GM19438 (cell line): Measurements from ENCODE around the gene ZNF470.

Experiments used
- ATAC-seq: cut with Tn5 transposase; IDR thresholded peaks from one replicate; pipeline ENCODE4 v1.9.1; 2021; ENCODE audit warnings: low read depth; ENCODE audit not compliant: unreplicated experiment

ZNF470 gene

DNA sequence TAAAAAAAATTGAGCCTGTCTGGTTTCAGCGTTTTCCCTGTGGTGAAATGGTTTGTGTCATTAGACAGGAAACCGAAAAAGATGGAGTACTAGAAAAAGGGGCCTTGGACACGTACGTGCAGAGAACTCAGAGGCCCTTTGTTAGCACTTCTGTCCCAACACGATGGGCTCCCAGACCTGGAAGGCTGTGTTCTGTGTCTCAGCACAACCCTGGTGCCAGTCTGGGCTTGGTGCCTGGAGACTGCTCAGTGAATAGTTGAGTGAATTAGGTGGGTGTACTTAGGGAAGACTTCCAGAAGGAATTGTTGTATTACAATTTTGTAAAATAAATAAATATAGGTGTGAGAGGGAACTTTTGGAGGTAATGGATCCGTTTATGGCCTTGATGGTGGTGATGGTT is 36.6 kb downstream of the ZNF470 start:
- ATAC-seq, result no peak

DNA sequence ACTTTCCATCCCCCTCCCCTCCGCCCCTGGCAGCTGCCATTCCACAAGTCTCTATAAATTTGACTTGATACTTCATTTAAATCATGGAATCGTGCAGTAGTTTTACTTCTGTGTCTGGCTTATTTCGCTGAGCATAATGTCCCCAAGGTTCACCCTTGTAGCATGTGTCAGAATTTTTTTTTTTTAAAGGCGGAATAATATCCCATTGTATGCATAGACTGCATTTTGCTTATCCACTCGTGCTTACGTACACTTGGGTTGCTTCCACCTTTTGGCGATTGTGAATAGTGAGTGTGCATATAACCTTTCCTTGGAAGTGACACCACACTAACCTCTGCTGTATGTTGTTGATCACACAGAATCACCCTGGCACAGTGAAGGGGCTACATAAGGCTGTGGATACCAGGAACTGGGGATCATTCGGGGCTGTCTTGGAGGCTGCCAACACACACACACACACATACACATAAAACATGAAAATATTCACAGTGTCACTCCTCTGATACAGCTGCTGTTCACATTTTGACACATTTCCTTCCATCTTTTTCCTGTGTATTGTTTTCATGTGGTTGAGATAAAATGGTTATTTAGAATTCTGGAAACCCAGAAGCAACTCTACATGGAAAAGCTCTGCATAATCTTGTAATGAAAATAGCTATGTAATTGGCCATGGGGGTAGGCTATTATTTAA is 41.2 kb downstream of the ZNF470 start:
- ATAC-seq, result no peak

DNA sequence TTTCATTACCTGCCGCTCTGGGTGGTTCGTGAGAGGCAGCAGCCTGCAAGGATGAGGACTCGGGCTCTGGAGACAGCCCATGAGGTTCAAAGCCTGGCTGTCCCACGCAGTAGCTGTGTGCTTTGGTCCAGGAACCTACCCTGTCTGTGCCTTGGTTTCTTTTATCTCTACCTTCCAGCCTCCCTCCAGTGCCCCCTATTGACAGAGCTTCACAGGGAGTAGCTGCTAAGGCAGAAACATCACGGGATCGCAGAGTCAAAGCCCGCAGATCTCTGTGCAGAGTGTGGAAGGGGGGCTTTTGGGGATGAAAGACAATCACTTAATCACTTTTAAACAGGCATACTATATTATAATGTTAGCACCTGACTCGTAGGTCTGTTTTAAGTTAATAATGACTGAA is 44.0 kb downstream of the ZNF470 start:
- ATAC-seq, result no peak

DNA sequence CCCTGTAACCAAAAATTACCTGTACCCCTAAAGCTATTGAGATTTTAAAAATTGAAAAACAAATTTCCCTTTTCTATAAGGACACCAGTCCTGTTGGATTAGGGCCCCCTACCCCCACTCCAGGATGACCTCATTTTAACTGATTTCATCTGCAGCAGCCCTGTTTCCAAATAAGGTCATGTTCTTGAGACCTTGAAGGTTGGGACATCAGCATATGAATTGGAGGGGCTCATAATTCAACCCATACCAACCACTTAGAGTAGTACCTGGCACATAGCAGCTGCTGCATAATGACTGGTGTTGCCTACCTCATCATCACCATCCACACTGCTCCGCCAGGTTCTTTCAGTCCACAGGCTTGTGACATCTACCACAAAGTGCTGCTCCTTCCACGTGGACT is 45.5 kb downstream of the ZNF470 start:
- ATAC-seq, result no peak

DNA sequence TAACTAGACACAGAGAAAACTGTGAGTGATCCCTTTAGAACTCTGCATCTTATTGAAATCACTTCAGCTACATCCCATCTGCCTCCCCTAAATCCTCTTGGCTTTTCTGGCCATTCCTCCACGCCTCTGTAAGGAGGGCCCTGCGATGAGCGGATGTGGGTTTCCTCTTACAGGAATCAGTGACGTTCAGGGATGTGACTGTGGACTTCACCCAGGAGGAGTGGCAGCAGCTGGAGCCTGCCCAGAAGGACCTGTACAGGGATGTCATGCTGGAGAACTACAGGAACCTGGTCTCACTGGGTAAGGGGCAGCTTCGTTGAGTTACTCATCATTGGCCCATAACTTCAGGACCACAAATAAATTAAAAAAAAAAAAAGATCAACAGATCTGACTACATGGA is 46.4 kb downstream of the ZNF470 start:
- no peak for ATAC-seq

DNA sequence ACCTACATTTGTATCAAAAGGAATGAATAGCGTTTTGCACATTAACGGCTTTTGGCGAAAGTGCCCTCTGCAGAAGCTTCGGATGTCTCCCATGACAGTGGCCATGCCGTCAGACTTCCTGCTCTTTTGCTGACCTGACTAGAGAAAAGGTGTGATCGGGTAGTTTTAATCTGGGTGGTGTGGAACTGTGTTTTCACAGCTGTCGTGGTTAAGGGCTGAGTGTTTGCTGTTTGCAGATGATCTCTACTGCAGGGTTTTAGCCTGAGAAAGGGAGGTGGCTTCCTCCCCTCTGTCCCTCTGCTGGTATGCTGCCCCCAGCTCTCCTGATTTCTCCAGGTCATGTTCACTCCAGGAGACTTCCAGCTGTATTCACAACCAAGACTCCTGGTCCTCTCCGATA is 50.3 kb downstream of the ZNF470 start:
- ATAC-seq, result no peak

DNA sequence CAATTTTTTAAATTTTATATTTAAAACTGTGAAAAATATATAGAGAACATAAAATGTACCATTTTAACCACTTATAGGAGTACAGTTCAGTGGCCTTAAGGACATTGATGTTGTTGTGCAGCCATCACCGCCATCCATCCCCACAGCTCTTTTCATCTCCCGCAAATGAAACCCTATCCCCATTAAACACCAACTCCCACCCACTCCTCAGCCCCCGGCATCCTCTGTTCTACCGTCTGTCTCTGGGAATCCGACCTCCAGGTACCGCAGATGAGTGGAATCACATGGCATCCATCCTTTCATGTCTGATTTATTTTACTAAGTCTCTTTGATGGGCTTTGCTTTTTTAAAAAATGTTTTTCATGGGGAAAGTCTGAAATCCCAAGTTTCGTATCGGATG is 51.9 kb downstream of the ZNF470 start:
- no peak for ATAC-seq

DNA sequence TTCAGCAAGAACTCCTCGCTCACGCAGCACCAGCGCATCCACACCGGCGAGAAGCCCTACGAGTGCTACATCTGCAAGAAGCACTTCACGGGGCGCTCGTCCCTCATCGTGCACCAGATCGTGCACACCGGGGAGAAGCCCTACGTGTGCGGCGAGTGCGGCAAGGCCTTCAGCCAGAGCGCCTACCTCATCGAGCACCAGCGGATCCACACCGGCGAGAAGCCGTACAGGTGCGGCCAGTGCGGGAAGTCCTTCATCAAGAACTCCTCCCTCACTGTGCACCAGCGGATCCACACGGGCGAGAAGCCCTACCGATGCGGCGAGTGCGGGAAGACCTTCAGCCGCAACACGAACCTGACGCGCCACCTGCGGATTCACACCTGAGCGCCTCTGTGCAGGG is 55.1 kb downstream of the ZNF470 start:
- no peak for ATAC-seq

DNA sequence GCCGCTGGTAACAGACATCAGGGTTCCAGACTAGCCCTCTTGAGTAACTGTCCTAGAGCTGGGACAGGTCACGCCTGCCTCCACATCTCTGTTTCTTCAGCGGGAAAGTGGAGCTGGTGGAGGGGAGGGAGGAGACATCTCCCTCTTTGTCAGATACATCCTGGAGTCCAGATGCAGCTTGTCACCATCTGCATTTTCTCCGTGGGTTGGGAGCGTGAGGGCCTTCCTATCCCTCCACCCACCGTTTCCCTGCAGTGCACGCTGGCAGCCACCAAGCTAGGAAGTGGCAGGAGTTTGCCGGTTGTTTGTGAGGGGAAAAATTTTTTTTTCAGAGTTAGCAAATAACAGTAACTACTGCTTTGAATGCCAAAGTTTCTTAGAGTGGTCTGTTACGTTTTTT is 55.7 kb downstream of the ZNF470 start:
- ATAC-seq, result no peak

DNA sequence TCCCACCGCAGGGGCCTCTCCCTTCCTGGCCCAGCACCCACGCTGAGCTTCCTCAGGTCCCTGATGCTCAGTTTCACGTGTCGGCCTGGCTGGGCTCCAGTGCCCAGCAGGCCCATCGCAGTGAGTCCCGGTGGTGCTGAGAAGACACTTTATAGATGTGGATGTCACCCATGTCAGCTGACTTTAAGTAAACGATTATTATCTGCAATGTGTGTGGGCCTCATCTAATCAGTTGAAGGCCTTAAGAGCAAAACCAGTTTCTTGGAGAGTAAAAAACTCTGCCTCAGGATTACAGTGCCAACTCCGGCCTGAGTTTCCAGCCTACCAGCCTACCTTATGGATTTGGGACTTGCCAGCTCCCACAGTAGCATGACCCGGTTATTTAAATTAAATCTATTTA is 58.4 kb downstream of the ZNF470 start:
- no peak for ATAC-seq

DNA sequence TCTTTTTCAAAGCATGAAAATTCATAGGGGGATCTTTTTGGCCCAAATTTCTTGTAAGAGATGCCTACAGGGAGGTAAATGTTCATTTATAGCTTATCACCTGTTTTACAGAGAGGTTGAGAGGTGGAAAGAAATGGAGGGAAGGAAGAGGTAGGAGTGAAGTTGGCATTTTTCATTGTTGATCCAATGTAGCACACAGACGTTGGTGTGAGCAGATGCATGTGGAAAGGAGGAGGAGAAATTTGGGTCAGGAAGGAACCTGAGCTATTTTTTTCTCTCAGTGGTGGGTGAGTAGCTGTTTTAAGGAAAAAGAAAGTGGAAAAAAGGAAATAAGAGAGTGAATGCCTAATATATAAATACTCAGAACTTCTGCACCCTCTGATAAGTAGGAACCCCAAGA is 65.8 kb downstream of the ZNF470 start:
- ATAC-seq, result no peak

DNA sequence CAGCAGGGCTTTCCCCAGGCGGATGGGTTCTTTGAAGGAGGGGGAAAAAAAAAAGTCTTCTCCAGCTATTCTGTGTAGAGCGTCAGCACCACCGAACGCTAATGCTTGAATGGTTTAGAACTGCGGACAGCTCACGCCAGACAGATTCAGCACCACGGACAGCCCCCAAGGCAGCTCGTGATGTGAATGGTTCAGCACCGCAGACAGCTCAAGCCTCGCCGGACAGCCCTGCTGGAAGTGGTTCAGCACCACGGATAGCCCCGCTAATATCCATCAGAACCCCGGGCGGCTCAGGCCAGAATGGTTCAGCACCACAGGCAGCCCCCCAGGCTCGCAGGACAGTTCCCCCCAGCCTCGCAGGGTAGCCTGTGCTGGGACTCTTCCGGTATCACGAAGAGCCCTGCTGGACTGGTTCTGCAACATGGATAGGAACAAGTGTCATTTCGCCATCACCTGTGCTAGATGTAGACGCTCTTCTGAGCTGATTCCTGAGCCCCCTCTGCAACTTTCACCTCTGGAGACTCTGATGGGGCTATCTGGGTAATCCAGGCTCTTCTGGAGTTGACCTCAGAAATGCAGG is 70.8 kb downstream of the ZNF470 start:
- ATAC-seq, result no peak
